HG02852 (cell line): ENCODE data around the gene IZUMO1.
"Not testable (repeated sequence)": the region's sequence is repeated elsewhere in the genome, so short reads cannot be mapped to it uniquely, and the experiment has no call there.

Experiments
- ATAC-seq: cut with Tn5 transposase; IDR thresholded peaks from one replicate; pipeline ENCODE4 v1.9.1; 2021; ENCODE audit warnings: mild to moderate bottlenecking, moderate library complexity; ENCODE audit not compliant: unreplicated experiment

Gene IZUMO1

GRCh38 chr19:48714759-48715675 lies 31.7 kb downstream of the IZUMO1 start:
- no peak for ATAC-seq

GRCh38 chr19:48713864-48714755 lies 32.6 kb downstream of the IZUMO1 start:
- peak; percentile 85 for ATAC-seq

- ATAC-seq = no peak
Measured at GRCh38 chr19:48713041-48713863, 33.5 kb downstream of the IZUMO1 start.

- ATAC-seq = no peak
Measured at GRCh38 chr19:48711106-48711662, 35.5 kb downstream of the IZUMO1 start.

- no peak for ATAC-seq
Measured at GRCh38 chr19:48708471-48708870, 38.2 kb downstream of the IZUMO1 start.

- no peak for ATAC-seq
Measured at GRCh38 chr19:48705431-48705830, 41.3 kb downstream of the IZUMO1 start.

- ATAC-seq = no peak
Measured at GRCh38 chr19:48703316-48703715, 43.4 kb downstream of the IZUMO1 start.

GRCh38 chr19:48702701-48703100 lies 44.0 kb downstream of the IZUMO1 start:
- no peak for ATAC-seq

- no peak for ATAC-seq
Measured at GRCh38 chr19:48698046-48698445, 48.7 kb downstream of the IZUMO1 start.

- no peak for ATAC-seq
Measured at GRCh38 chr19:48696353-48697010, 50.2 kb downstream of the IZUMO1 start.

GRCh38 chr19:48695743-48696352 lies 50.9 kb downstream of the IZUMO1 start, which contains the start of gene FUT2:
Gene FUT2 (plus strand): TSS chr19:48695971. CDS start chr19:48702957, 6,986 bp downstream.
- ATAC-seq = no peak

- not testable (repeated sequence) for ATAC-seq
Measured at GRCh38 chr19:48693629-48694028, 53.1 kb downstream of the IZUMO1 start.
